Adrenal gland (tissue), 5 donors: ENCODE results near the gene PCSK1N.

Source experiments
- CTCF ChIP-seq, 6 experiments: fragments of 450-650 bp in 4 of 6; fragments of 200-600 bp in 2 of 6; sonication (generic) in 1 of 6; IDR thresholded peaks; 1 replicate in 5 of 6; 2 replicates in 1 of 6; pipeline versions ENCODE4 v1.5.1 to v1.8.0; 2016 to 2021; ENCODE audit warnings: antibody characterized with exemption in 6 of 6, mild to moderate bottlenecking in 2 of 6, moderate library complexity in 1 of 6
- POLR2A ChIP-seq, 2 donors: fragments of 450-650 bp; IDR thresholded peaks; one replicate each; pipeline ENCODE4 v1.6.1; 2017; ENCODE audit warnings: antibody characterized with exemption in 2 of 2, mild to moderate bottlenecking in 2 of 2, moderate library complexity in 1 of 2
- donor health status: DM: no; HTN: no; CAD: no.

- TF ChIP-seq CTCF (IDR thresholded peaks at IDR 0.05) (no peak), POLR2A (IDR thresholded peaks at IDR 0.05) (no peak)
Measured at GRCh38 chrX:48790477-48790876, 44.9 kb downstream of the PCSK1N start.
